H9 (cell line): ENCODE measurements around the gene PHEX. TPM values are rescaled to one million over a fixed set of nuclear protein-coding genes. Genes with fewer than 3 reads are reported as not detected.

Experiments
- DNase-seq: peaks from one replicate; pipeline ENCODE4 v3.0.0-alpha.2; 2017
- H2AFZ ChIP-seq: one replicate; pipeline ENCODE4 v1.6.1; 2013; ENCODE audit warnings: mild to moderate bottlenecking, low read length, control low read depth, moderate library complexity
- H2AK5ac ChIP-seq: 2 replicates; pipeline ENCODE4 v1.6.1; 2013; ENCODE audit warnings: low read length, control low read depth, mixed read lengths; ENCODE audit not compliant: insufficient read length
- H2BK120ac ChIP-seq: one replicate; pipeline ENCODE4 v1.6.1; 2013; ENCODE audit warnings: low read depth, mild to moderate bottlenecking, low read length, control low read depth, inconsistent platforms; ENCODE audit not compliant: poor library complexity, severe bottlenecking
- H2BK12ac ChIP-seq: 2 replicates; pipeline ENCODE4 v1.6.1; 2013; ENCODE audit warnings: low read length, control low read depth, mixed read lengths, low read depth; ENCODE audit not compliant: insufficient read length
- H2BK15ac ChIP-seq: 2 replicates; pipeline ENCODE4 v1.6.1; 2013; ENCODE audit warnings: low read depth, low read length, control low read depth
- H2BK20ac ChIP-seq: one replicate; pipeline ENCODE4 v1.6.1; 2013; ENCODE audit warnings: low read depth, mild to moderate bottlenecking, low read length, control low read depth, inconsistent platforms; ENCODE audit not compliant: poor library complexity, severe bottlenecking
- H2BK5ac ChIP-seq: 2 replicates; pipeline ENCODE4 v1.6.1; 2013; ENCODE audit warnings: low read length, control low read depth, mixed read lengths; ENCODE audit not compliant: insufficient read length
- H3K14ac ChIP-seq: 2 replicates; pipeline ENCODE4 v1.6.1; 2013; ENCODE audit warnings: low read length, control low read depth; ENCODE audit not compliant: insufficient read depth
- H3K18ac ChIP-seq: 2 replicates; pipeline ENCODE4 v1.6.1; 2013; ENCODE audit warnings: low read depth, mild to moderate bottlenecking, mixed read lengths, low read length, control low read depth; ENCODE audit not compliant: insufficient read length
- H3K23ac ChIP-seq: 2 replicates; pipeline ENCODE4 v1.6.1; 2013; ENCODE audit warnings: low read length, control low read depth, mixed read lengths, low read depth; ENCODE audit not compliant: insufficient read length
- H3K23me2 ChIP-seq: 2 replicates; pipeline ENCODE4 v1.6.1; 2013; ENCODE audit warnings: low read depth, mild to moderate bottlenecking, mixed read lengths, low read length, control low read depth; ENCODE audit not compliant: insufficient read length, poor library complexity, severe bottlenecking
- H3K27ac ChIP-seq: 2 replicates; pipeline ENCODE4 v1.5.1; 2013; ENCODE audit warnings: low read length, control low read depth, mixed read lengths, low read depth; ENCODE audit not compliant: insufficient read length
- H3K27me3 ChIP-seq: 2 replicates; pipeline ENCODE4 v1.6.1; 2013; ENCODE audit warnings: low read length, control low read depth, inconsistent platforms; ENCODE audit not compliant: insufficient read depth
- H3K4ac ChIP-seq: 2 replicates; pipeline ENCODE4 v1.6.1; 2013; ENCODE audit warnings: low read depth, mild to moderate bottlenecking, control low read depth, inconsistent platforms, low read length, moderate library complexity
- H3K4me1 ChIP-seq: 2 replicates; pipeline ENCODE4 v1.6.1; 2013; ENCODE audit warnings: low read length, control low read depth, inconsistent platforms; ENCODE audit not compliant: insufficient read depth
- H3K4me2 ChIP-seq: 2 replicates; pipeline ENCODE4 v1.6.1; 2013; ENCODE audit warnings: low read length, control low read depth, mixed read lengths; ENCODE audit not compliant: insufficient read length, insufficient read depth
- H3K56ac ChIP-seq: 2 replicates; pipeline ENCODE4 v1.6.1; 2013; ENCODE audit warnings: low read depth, mild to moderate bottlenecking, mixed read lengths, low read length, control low read depth; ENCODE audit not compliant: insufficient read length
- H3K79me1 ChIP-seq: 2 replicates; pipeline ENCODE4 v1.6.1; 2013; ENCODE audit warnings: low read depth, mild to moderate bottlenecking, moderate library complexity, low read length, control low read depth, inconsistent platforms; ENCODE audit not compliant: insufficient read depth, poor library complexity, severe bottlenecking
- H3K79me2 ChIP-seq: 2 replicates; pipeline ENCODE4 v1.6.1; 2013; ENCODE audit warnings: low read length, control low read depth, inconsistent platforms; ENCODE audit not compliant: insufficient read depth
- H3K9ac ChIP-seq: 2 replicates; pipeline ENCODE4 v1.6.1; 2013; ENCODE audit warnings: low read length, control low read depth, mixed read lengths; ENCODE audit not compliant: insufficient read length; ENCODE audit errors: extremely low read depth
- H3K9me3 ChIP-seq: one replicate; pipeline ENCODE4 v1.6.1; 2013; ENCODE audit warnings: low read depth, low read length, inconsistent platforms; ENCODE audit not compliant: control insufficient read depth
- H3T11ph ChIP-seq: one replicate; pipeline ENCODE4 v1.6.1; 2013; ENCODE audit warnings: mild to moderate bottlenecking, low read length, control low read depth, inconsistent platforms
- H4K20me1 ChIP-seq: one replicate; pipeline ENCODE4 v1.6.1; 2013; ENCODE audit not compliant: control insufficient read depth, insufficient read length, insufficient read depth
- H4K5ac ChIP-seq: 2 replicates; pipeline ENCODE4 v1.6.1; 2013; ENCODE audit warnings: low read depth, mild to moderate bottlenecking, mixed read lengths, low read length, control low read depth; ENCODE audit not compliant: insufficient read length
- H4K8ac ChIP-seq: replicated peaks from 2 replicates; pipeline ENCODE4 v1.6.1; 2013; ENCODE audit warnings: low read length, control low read depth, mixed read lengths, low read depth; ENCODE audit not compliant: insufficient read length
- H4K91ac ChIP-seq: 2 replicates; pipeline ENCODE4 v1.6.1; 2013; ENCODE audit warnings: low read depth, mild to moderate bottlenecking, moderate library complexity, mixed read lengths, low read length, control low read depth; ENCODE audit not compliant: insufficient read length
- H3K27ac Mint-ChIP-seq, 3 experiments: 2 replicates in 2 of 3; 3 replicates in 1 of 3; pipeline ENCODE4 v1.8.0; 2020 to 2021; ENCODE audit warnings: mixed read lengths in 3 of 3, mild to moderate bottlenecking in 1 of 3, moderate library complexity in 1 of 3
- H3K27me3 Mint-ChIP-seq: 2 replicates; pipeline ENCODE4 v1.8.0; 2021; ENCODE audit warnings: low read depth, mild to moderate bottlenecking, moderate library complexity, mixed read lengths
- H3K36me3 Mint-ChIP-seq, 3 experiments: 2 replicates in 2 of 3; 3 replicates in 1 of 3; pipeline ENCODE4 v1.8.0; 2020 to 2021; ENCODE audit warnings: low read depth in 3 of 3, mixed read lengths in 3 of 3; ENCODE audit not compliant: insufficient read depth in 1 of 3
- H3K4me1 Mint-ChIP-seq, 2 experiments: 2 replicates each; pipeline ENCODE4 v1.8.0; 2020; ENCODE audit warnings: mixed read lengths in 2 of 2
- H3K4me3 Mint-ChIP-seq, 2 experiments: 2 replicates in 1 of 2; 3 replicates in 1 of 2; pipeline ENCODE4 v1.8.0; 2020 to 2021; ENCODE audit warnings: mild to moderate bottlenecking in 2 of 2, mixed read lengths in 2 of 2, moderate library complexity in 1 of 2
- H3K9me3 Mint-ChIP-seq, 2 experiments: 2 replicates in 1 of 2; 3 replicates in 1 of 2; pipeline ENCODE4 v1.8.0; 2020; ENCODE audit warnings: mild to moderate bottlenecking in 2 of 2, mixed read lengths in 2 of 2, moderate library complexity in 1 of 2
- WGBS: extraction: QIAGEN DNeasy Blood & Tissue Kit; methylation state at CpG from one replicate; pipeline ENCODE4 v1.1.7; 2013; ENCODE audit warnings: missing lambda C conversion rate, low lambda C conversion rate, mixed read lengths; ENCODE audit not compliant: insufficient read length; ENCODE audit errors: extremely low coverage; 5-methylcytosine and 5-hydroxymethylcytosine counted together
- total RNA-seq: library from RNA; stranded (reverse); gene quantifications from 2 replicates; pipeline ENCODE4 v1.2.1, GENCODE V29; 2021
- TF ChIP-seq, protein P1 (sequence below): fragments of 200-600 bp; sonication (generic); conservative IDR thresholded peaks from 3 replicates; pipeline ENCODE4 v1.8.0; 2021; ENCODE audit warnings: antibody characterized with exemption, mild to moderate bottlenecking

Gene PHEX
- total RNA-seq, 1 experiment from 2014 or later: 0.11 TPM

DNA sequence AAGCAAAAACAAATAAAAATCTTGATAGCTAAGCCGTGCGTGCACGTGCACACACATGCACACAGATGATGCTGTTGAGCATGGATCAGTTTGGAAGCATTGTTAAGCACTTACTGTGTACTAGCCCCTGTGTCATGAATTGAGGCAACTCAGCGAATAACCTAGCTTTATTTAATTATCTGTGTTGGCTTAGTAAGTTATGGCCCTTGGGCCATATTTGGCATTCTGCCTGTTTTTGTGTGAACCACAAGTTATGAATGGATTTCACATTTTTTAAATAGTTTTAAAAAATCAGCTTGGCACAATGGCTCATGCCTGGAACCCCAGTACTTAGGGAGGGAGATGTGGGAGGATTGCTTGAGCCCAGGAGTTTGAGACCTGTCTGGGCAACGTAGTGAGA, 126.9 kb downstream of the PHEX start:
- H3K36me3 Mint-ChIP-seq: no peaks in the 10 kb centered on the region
- H3K27me3 Mint-ChIP-seq: no peaks in the 10 kb centered on the region
- H3K4me3 Mint-ChIP-seq: no peak overlapping the region
- H3K4me1 Mint-ChIP-seq: peaks cover 5 to 8% of the 10 kb centered on the region in 2 experiments
- Histone ChIP-seq H3K79me1 (no peaks in the 10 kb centered on the region), H3K4me2 (no peak overlapping the region), H4K5ac (no peak overlapping the region), H3K4me1 (no peaks in the 10 kb centered on the region), H3K9ac (no peak overlapping the region), H4K8ac (no peak overlapping the region), H2AFZ (no peak overlapping the region), H3K27ac (no peak overlapping the region), H2BK15ac (no peak overlapping the region), H3K14ac (no peak overlapping the region), H3K23ac (no peak overlapping the region), H3K9me3 (no peaks in the 10 kb centered on the region), H2AK5ac (no peak overlapping the region), H3T11ph (no peak overlapping the region), H2BK20ac (no peak overlapping the region), H2BK12ac (no peak overlapping the region), H4K91ac (no peak overlapping the region), H3K27me3 (no peaks in the 10 kb centered on the region), H4K20me1 (no peaks in the 10 kb centered on the region), H3K56ac (no peak overlapping the region), H2BK120ac (no peak overlapping the region), H3K4ac (no peak overlapping the region), H3K18ac (no peak overlapping the region), H3K79me2 (no peaks in the 10 kb centered on the region), H2BK5ac (no peak overlapping the region), H3K23me2 (no peaks in the 10 kb centered on the region)
- DNase-seq: no peak
- peaks cover 0 to 28% of the 10 kb centered on the region in 2 experiments; a peak in 4 of 5 replicates for H3K9me3 Mint-ChIP-seq
- WGBS: no CpG with 5 or more reads among the region's 5 CpGs
- no peak overlapping the region for H3K27ac Mint-ChIP-seq
- TF ChIP-seq, protein P1, sequence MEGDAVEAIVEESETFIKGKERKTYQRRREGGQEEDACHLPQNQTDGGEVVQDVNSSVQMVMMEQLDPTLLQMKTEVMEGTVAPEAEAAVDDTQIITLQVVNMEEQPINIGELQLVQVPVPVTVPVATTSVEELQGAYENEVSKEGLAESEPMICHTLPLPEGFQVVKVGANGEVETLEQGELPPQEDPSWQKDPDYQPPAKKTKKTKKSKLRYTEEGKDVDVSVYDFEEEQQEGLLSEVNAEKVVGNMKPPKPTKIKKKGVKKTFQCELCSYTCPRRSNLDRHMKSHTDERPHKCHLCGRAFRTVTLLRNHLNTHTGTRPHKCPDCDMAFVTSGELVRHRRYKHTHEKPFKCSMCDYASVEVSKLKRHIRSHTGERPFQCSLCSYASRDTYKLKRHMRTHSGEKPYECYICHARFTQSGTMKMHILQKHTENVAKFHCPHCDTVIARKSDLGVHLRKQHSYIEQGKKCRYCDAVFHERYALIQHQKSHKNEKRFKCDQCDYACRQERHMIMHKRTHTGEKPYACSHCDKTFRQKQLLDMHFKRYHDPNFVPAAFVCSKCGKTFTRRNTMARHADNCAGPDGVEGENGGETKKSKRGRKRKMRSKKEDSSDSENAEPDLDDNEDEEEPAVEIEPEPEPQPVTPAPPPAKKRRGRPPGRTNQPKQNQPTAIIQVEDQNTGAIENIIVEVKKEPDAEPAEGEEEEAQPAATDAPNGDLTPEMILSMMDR: no peak
